T-cell (primary cell): ENCODE measurements around the gene CELF2. TPM values are rescaled to one million over a fixed set of nuclear protein-coding genes. Genes with fewer than 3 reads are reported as not detected.
"Not testable (repeated sequence)": the region's sequence is repeated elsewhere in the genome, so short reads cannot be mapped to it uniquely, and the experiment has no call there.

Experiments used
- ATAC-seq, 4 experiments: fragments of 200-7000 bp in 3 of 4; fragments of 150-1000 bp in 1 of 4; cut with Tn5 transposase; replicated peaks in 1 of 4; 1 replicate in 3 of 4; 2 replicates in 1 of 4; pipeline ENCODE4 v1.10.0; 2021; ENCODE audit warnings: moderate library complexity in 3 of 4, mild to moderate bottlenecking in 2 of 4, moderate number of reproducible peaks in 1 of 4
- CTCF ChIA-PET, 2 donors: fragments of 300-600 bp; sonication (Branson Sonifier 250); formaldehyde crosslinking; loops; one replicate each; lab custom pipeline; 2022; ENCODE audit warnings: antibody characterized with exemption in 2 of 2; lab: Charles Lee
- POLR2A ChIA-PET, 2 donors: fragments of 300-600 bp; sonication (Branson Sonifier 250); formaldehyde crosslinking; loops; one replicate each; lab custom pipeline; 2022; ENCODE audit warnings: antibody characterized with exemption in 2 of 2; lab: Charles Lee
- DNase-seq, 35 experiments: peaks; one replicate each; pipeline versions ENCODE4 v3.0.0 to v3.0.0-alpha.2; 2013 to 2023
- H3K27ac ChIP-seq: one replicate; pipeline ENCODE4 v1.5.1; 2013; ENCODE audit warnings: low read length
- H3K27me3 ChIP-seq, 2 experiments: replicated peaks in 1 of 2; 1 replicate in 1 of 2; 2 replicates in 1 of 2; pipeline versions ENCODE4 v1.6.1 to v1.7.0; 2013; ENCODE audit warnings: low read length in 1 of 2, mixed read lengths in 1 of 2; ENCODE audit not compliant: control insufficient read depth in 2 of 2, insufficient read depth in 2 of 2; ENCODE audit errors: extremely low read depth in 1 of 2
- H3K36me3 ChIP-seq, 2 donors: 1 replicate in 1 of 2; 2 replicates in 1 of 2; pipeline versions ENCODE4 v1.6.1 to v1.7.0; 2013; ENCODE audit warnings: low read length in 1 of 2; ENCODE audit not compliant: control insufficient read depth in 2 of 2, insufficient read depth in 1 of 2; ENCODE audit errors: extremely low read depth in 1 of 2
- H3K4me1 ChIP-seq, 2 experiments: 1 replicate in 1 of 2; 2 replicates in 1 of 2; pipeline versions ENCODE4 v1.6.1 to v1.7.0; 2013; ENCODE audit warnings: low read length in 2 of 2, mixed read lengths in 1 of 2; ENCODE audit not compliant: insufficient read depth in 2 of 2, control insufficient read depth in 1 of 2; ENCODE audit errors: extremely low read depth in 1 of 2
- H3K4me3 ChIP-seq, 2 donors: 1 replicate in 1 of 2; 2 replicates in 1 of 2; pipeline versions ENCODE4 v1.5.1 to v1.7.0; 2013; ENCODE audit warnings: mild to moderate bottlenecking in 2 of 2, low read length in 1 of 2, moderate library complexity in 1 of 2; ENCODE audit not compliant: control insufficient read depth in 1 of 2; ENCODE audit errors: extremely low read depth in 1 of 2
- H3K9me3 ChIP-seq: 2 replicates; pipeline ENCODE4 v1.7.0; 2013
- H3K27ac Mint-ChIP-seq, 2 donors: one replicate each; pipeline ENCODE4 v1.8.0; 2020 to 2021; ENCODE audit warnings: mild to moderate bottlenecking in 2 of 2, mixed read lengths in 2 of 2
- H3K27me3 Mint-ChIP-seq, 2 donors: one replicate each; pipeline ENCODE4 v1.8.0; 2021 to 2022; ENCODE audit warnings: mixed read lengths in 2 of 2
- H3K36me3 Mint-ChIP-seq: one replicate; pipeline ENCODE4 v1.8.0; 2021; ENCODE audit warnings: mixed read lengths
- H3K4me1 Mint-ChIP-seq, 3 donors: one replicate each; pipeline ENCODE4 v1.8.0; 2020 to 2022; ENCODE audit warnings: mixed read lengths in 3 of 3, mild to moderate bottlenecking in 1 of 3
- H3K4me3 Mint-ChIP-seq, 3 donors: one replicate each; pipeline ENCODE4 v1.8.0; 2020 to 2022; ENCODE audit warnings: mild to moderate bottlenecking in 3 of 3, mixed read lengths in 3 of 3, moderate library complexity in 3 of 3
- H3K9me3 Mint-ChIP-seq, 3 donors: one replicate each; pipeline ENCODE4 v1.8.0; 2020 to 2022; ENCODE audit warnings: mixed read lengths in 3 of 3
- WGBS: methylation state at CpG from one replicate; pipeline ENCODE4 v1.1.5; 2013; ENCODE audit warnings: missing lambda C conversion rate; ENCODE audit not compliant: insufficient coverage; 5-methylcytosine and 5-hydroxymethylcytosine counted together
- total RNA-seq, 35 experiments: library from RNA in 6 of 35; stranded (reverse) in 6 of 35; fragments of 120-200 nt in 1 of 35; gene quantifications; one replicate each; pipeline versions ENCODE4 v1.2.1 to v1.2.4 and lab custom pipeline; 2013 to 2026

CELF2 gene
- total RNA-seq, 5 donors from 2014 or later (not counting 1 experiment from before 2014, with no cell fraction given), result 149 to 225 (median 166) TPM

DNA sequence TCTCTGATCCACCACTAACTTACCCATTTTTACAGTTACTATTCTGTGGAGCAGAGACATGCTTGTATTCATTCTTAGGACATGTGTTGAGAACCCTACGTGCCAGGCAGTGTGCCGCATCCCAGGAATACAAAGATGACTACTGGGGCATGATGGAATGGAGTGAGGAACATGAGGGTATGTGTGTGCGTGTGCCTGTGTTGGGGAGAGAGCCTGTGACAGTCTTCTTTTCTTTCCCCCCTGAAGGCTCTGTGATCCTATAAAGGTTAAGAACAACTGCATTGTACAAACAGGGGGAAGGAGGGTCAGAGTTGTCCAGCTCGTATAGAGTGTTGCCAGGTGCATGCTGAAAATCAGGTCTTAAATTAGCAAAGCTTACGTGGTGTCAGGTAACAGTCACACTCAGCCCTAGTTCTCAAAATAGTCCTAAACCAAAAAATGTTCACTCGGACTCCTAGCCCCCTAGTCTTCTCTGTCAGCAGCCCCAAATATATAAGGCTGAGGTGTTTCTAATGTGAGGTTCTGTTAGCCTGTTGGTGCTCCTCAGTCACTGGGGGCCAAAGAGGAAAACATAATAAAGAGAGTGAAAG is 161.9 kb downstream of the CELF2 start:
- Histone ChIP-seq H3K27me3 (no peaks in the 10 kb centered on the region), H3K4me3 (peak overlapping the region; percentile 31 to 58), H3K27ac (peak overlapping the region; percentile 94), H3K4me1 (peaks cover 75 to 79% of the 10 kb centered on the region in 2 experiments), H3K9me3 (no peaks in the 10 kb centered on the region), H3K36me3 (peaks cover 6 to 57% of the 10 kb centered on the region in 2 donors)
- CTCF ChIA-PET, result interaction anchor here (0.6 to 2.2 kb wide), 12 partner anchors 9 to 83 kb away, joined by 3 to 38 read pairs (median 6); no protein-coding TSS in a partner anchor
- DNase-seq (no peak), ATAC-seq (no peak)
- H3K4me3 Mint-ChIP-seq, result peak overlapping the region in 1 of 3 donors; percentile 71
- peaks cover 49% of the 10 kb centered on the region for H3K36me3 Mint-ChIP-seq
- H3K27me3 Mint-ChIP-seq, result no peaks in the 10 kb centered on the region
- WGBS, result no CpG with 5 or more reads among the region's 6 CpGs
- H3K4me1 Mint-ChIP-seq, result peaks cover 37 to 39% (median 39%) of the 10 kb centered on the region in 3 donors
- peak overlapping the region in 1 of 2 donors; percentile 94 for H3K27ac Mint-ChIP-seq
- POLR2A ChIA-PET, result interaction anchor here (0.5 to 4.8 kb wide), 11 partner anchors 13 to 80 kb away, joined by 3 to 90 read pairs (median 4); no protein-coding TSS in a partner anchor
- H3K9me3 Mint-ChIP-seq, result peaks cover 0 to 3% (median 0%) of the 10 kb centered on the region in 3 donors

DNA sequence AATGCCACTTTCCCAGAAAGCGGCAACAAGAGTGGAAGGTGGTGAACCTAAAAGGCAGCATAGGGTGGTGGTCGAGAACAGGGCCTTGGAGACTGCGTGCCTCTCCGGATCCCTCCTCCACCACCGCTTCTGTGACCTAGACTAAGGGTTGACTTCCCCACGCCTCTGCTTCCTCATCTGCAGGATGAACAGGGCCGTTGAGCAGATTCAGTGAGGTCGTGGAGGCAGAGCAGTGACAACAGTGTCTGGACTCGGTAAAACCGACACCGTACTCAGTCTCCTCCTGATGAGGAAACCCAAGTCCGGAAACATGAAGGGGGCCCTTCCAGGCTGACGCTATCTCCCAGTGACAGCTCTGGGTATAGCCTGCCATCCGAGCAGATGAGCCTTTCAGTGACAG is 162.6 kb downstream of the CELF2 start:
- ATAC-seq, result peak; percentile 22 to 56 (median 33)
- peak in 34 of 35 experiments; percentile 37 to 80 (median 59) for DNase-seq
- H3K27ac ChIP-seq, result peak overlapping the region; percentile 94
- H3K4me3 ChIP-seq, result peak overlapping the region; percentile 31 to 58
- H3K4me3 Mint-ChIP-seq, result peak overlapping the region in 1 of 3 donors; percentile 71
- peaks cover 51% of the 10 kb centered on the region for H3K36me3 Mint-ChIP-seq
- H3K27me3 Mint-ChIP-seq, result no peaks in the 10 kb centered on the region
- peaks cover 69 to 76% of the 10 kb centered on the region in 2 experiments for H3K4me1 ChIP-seq
- WGBS, result 0% methylated on average over 6 of the region's 14 CpGs
- no peaks in the 10 kb centered on the region for H3K27me3 ChIP-seq
- H3K9me3 Mint-ChIP-seq, result peaks cover 0 to 3% (median 2%) of the 10 kb centered on the region in 3 donors
- ChIA-PET POLR2A (interaction anchor here (0.6 to 4.8 kb wide), 6 partner anchors 14 to 65 kb away, joined by 3 to 90 read pairs (median 5); no protein-coding TSS in a partner anchor), CTCF (interaction anchor here in 1 of 2 donors (1.2 to 2.2 kb wide), 6 partner anchors 15 to 67 kb away, joined by 3 to 38 read pairs (median 8); no protein-coding TSS in a partner anchor)
- H3K4me1 Mint-ChIP-seq, result peaks cover 41 to 44% (median 42%) of the 10 kb centered on the region in 3 donors
- peaks cover 6 to 55% of the 10 kb centered on the region in 2 donors for H3K36me3 ChIP-seq
- H3K27ac Mint-ChIP-seq, result peak overlapping the region in 1 of 2 donors; percentile 94
- no peaks in the 10 kb centered on the region for H3K9me3 ChIP-seq

DNA sequence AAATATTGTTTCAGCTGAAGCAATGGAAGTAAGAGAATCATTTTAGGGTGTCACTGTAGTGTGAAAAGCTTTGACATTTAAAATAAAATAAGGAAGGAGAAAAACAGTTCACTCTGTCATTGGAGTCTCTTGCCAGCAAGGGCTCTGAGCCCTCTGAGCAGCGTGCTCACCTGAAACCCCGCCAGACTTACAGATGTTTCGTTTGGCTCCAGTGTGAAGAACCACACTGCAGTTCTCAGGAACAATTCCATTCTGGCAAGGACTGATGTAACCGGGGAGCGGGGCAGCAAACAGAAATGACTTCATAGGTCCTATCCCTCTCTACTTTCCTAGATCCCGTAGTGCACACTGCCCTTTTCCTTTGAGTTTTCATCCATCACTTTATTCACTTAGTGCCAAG is 164.3 kb downstream of the CELF2 start:
- Mint-ChIP-seq H3K27me3 (no peaks in the 10 kb centered on the region), H3K4me3 (peak overlapping the region in 2 of 3 donors; percentile 21 to 49), H3K4me1 (peaks cover 58 to 61% (median 59%) of the 10 kb centered on the region in 3 donors), H3K27ac (peak overlapping the region; percentile 45 to 49), H3K36me3 (peaks cover 65% of the 10 kb centered on the region), H3K9me3 (peaks cover 0 to 5% (median 3%) of the 10 kb centered on the region in 3 donors)
- 56% methylated on average over 6 of the region's 6 CpGs for WGBS
- ChIA-PET CTCF (interaction anchor here (0.6 to 1.4 kb wide), 2 partner anchors 30 to 32 kb away, joined by 3 to 7 read pairs; no protein-coding TSS in a partner anchor), POLR2A (interaction anchor here (1.0 to 2.1 kb wide), 6 partner anchors 11 to 32 kb away, joined by 3 to 19 read pairs (median 4); no protein-coding TSS in a partner anchor)
- Histone ChIP-seq H3K36me3 (peaks cover 6 to 53% of the 10 kb centered on the region in 2 donors), H3K27me3 (no peaks in the 10 kb centered on the region), H3K4me3 (no peak overlapping the region), H3K27ac (peak overlapping the region; percentile 94), H3K4me1 (peaks cover 59 to 62% of the 10 kb centered on the region in 2 experiments), H3K9me3 (no peaks in the 10 kb centered on the region)
- DNase-seq (no peak), ATAC-seq (no peak)

DNA sequence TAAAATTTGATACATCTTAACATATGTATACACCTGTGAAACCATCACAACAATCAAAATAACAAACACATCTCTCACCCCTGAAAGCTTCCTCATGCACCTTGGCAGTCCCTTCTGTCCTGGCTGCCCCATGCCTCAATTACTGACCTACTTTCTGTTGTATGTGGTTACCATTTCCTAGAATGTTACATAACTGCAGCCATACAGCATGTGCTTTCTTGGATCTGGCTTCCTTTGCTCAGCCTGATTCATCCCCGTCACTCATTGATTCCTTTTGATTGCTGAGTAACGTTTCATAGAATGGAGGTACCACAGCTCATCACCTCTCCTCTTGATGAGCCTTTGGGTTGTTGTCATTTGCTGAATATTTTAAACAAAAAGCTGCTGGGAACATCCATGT is 165.3 kb downstream of the CELF2 start:
- CTCF ChIA-PET, result interaction anchor here in 1 of 2 donors (0.7 to 1.4 kb wide), 3 partner anchors 33 to 70 kb away, joined by 3 to 7 read pairs (median 5); no protein-coding TSS in a partner anchor
- H3K4me3 ChIP-seq, result no peak overlapping the region
- no peak for DNase-seq

DNA sequence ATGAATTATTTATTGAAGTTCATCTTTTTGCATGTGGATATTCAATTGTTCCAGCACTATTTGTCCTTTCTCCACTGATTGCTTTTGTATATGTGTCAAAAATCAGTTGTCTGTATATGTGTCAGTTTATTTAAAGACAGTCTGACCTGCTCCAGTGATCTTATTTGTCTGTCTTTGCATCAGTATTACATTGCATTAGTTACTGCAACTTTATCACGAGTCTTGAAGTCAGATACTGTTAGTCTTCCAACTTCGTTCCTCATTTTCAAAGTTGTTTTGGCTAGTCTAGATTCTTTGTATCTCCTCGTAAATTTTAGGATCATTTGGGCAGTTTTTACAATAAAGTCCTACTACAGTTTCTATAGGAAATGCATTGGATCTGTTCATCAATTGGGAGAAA is 166.4 kb downstream of the CELF2 start:
- CTCF ChIA-PET, result no interaction called here

More for the DNA sequence above, 165.3 kb downstream of the CELF2 start:
- Histone ChIP-seq H3K27me3 (no peaks in the 10 kb centered on the region), H3K36me3 (peaks cover 6 to 53% of the 10 kb centered on the region in 2 donors), H3K9me3 (no peaks in the 10 kb centered on the region), H3K4me1 (peaks cover 51 to 58% of the 10 kb centered on the region in 2 experiments), H3K27ac (peak overlapping the region; percentile 94)
- H3K27me3 Mint-ChIP-seq, result no peaks in the 10 kb centered on the region
- WGBS, result no CpG with 5 or more reads among the region's 2 CpGs
- no peak for ATAC-seq
- H3K36me3 Mint-ChIP-seq, result peaks cover 75% of the 10 kb centered on the region
- H3K27ac Mint-ChIP-seq, result peak overlapping the region; percentile 49 to 75
- H3K4me1 Mint-ChIP-seq, result peaks cover 69 to 72% (median 69%) of the 10 kb centered on the region in 3 donors
- peak overlapping the region in 2 of 3 donors; percentile 21 to 49 for H3K4me3 Mint-ChIP-seq
- POLR2A ChIA-PET, result interaction anchor here (0.6 to 2.1 kb wide), 8 partner anchors 12 to 43 kb away, joined by 3 to 19 read pairs (median 4); no protein-coding TSS in a partner anchor
- H3K9me3 Mint-ChIP-seq, result peaks cover 0 to 5% (median 3%) of the 10 kb centered on the region in 3 donors

DNA sequence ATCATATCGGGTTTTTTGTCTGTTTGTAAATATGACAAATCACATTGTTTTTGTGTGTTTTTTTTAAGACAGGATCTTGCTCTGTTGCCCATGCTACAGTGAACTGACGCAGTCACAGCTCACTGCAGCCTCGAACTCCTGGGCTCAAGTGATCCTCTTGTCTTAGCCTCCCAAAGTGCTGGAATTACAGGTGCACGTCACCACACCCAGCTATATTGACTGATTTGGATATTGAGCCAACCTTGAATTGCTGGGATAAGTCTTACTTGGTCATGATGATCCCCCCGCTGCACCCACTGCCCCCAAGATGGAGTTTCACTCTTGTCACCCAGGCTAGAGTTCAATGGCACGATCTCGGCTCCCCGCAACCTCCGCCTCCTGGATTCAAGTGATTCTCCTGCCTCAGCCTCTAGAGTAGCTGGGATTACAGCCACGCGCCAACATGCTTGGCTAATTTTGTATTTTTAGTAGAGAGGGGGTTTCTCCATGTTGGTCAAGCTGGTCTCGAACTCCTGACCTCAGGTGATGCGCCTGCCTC is 167.5 kb downstream of the CELF2 start:
- H3K4me3 ChIP-seq, result not testable (repeated sequence)
- H3K4me3 Mint-ChIP-seq, result peak overlapping the region in 1 of 3 donors; percentile 61
- peaks cover 49% of the 10 kb centered on the region in 2 experiments for H3K4me1 ChIP-seq

More for the DNA sequence above, 166.4 kb downstream of the CELF2 start:
- DNase-seq, result no peak
- ATAC-seq, result no peak
- H3K4me3 ChIP-seq, result no peak overlapping the region
- peaks cover 0 to 5% (median 3%) of the 10 kb centered on the region in 3 donors for H3K9me3 Mint-ChIP-seq
- H3K4me1 ChIP-seq, result peaks cover 50 to 55% of the 10 kb centered on the region in 2 experiments
- POLR2A ChIA-PET, result no interaction called here
- peaks cover 6 to 56% of the 10 kb centered on the region in 2 donors for H3K36me3 ChIP-seq
- H3K27me3 ChIP-seq, result no peaks in the 10 kb centered on the region
- WGBS, result no CpG with 5 or more reads among the region's 3 CpGs
- peaks cover 82% of the 10 kb centered on the region for H3K36me3 Mint-ChIP-seq
- H3K27ac Mint-ChIP-seq, result peak overlapping the region; percentile 22 to 69
- H3K27ac ChIP-seq, result peak overlapping the region; percentile 94
- H3K4me1 Mint-ChIP-seq, result peaks cover 79 to 83% (median 80%) of the 10 kb centered on the region in 3 donors
- no peaks in the 10 kb centered on the region for H3K9me3 ChIP-seq
- H3K4me3 Mint-ChIP-seq, result peak overlapping the region in 1 of 3 donors; percentile 26
- H3K27me3 Mint-ChIP-seq, result no peaks in the 10 kb centered on the region

More for the DNA sequence above, 167.5 kb downstream of the CELF2 start:
- Mint-ChIP-seq H3K4me1 (peaks cover 90 to 94% (median 91%) of the 10 kb centered on the region in 3 donors), H3K36me3 (peaks cover 86% of the 10 kb centered on the region)
- H3K27me3 ChIP-seq, H3K27ac ChIP-seq, H3K27me3 Mint-ChIP-seq, POLR2A ChIA-PET, DNase-seq, ATAC-seq, H3K9me3 ChIP-seq, H3K9me3 Mint-ChIP-seq, H3K27ac Mint-ChIP-seq, CTCF ChIA-PET: not testable (repeated sequence)
- H3K36me3 ChIP-seq, result peaks cover 9 to 56% of the 10 kb centered on the region in 2 donors
- 97% methylated on average over 10 of the region's 13 CpGs for WGBS
